ENCODE data around the gene SORBS2.

The SORBS2 gene

GRCh38 chr4:185786422-185786821 is 25.6 kb downstream of the SORBS2 start:
- no peaks in the 10 kb centered on the region for H3K9me3 ChIP-seq (ENCODE audit: control insufficient read depth in 2 of 2, low read length in 2 of 2)
- H3K4me3 ChIP-seq (ENCODE audit: low read length in 2 of 2): no peak overlapping the region
- H3K27ac ChIP-seq (ENCODE audit: low read length): no peak overlapping the region
- no peaks in the 10 kb centered on the region for H3K36me3 ChIP-seq (ENCODE audit: control insufficient read depth in 2 of 2, insufficient read depth in 2 of 2, low read length in 2 of 2)
- no peak overlapping the region for H3K9ac ChIP-seq (ENCODE audit: low read length in 2 of 2)
- H3K27me3 ChIP-seq (ENCODE audit: control insufficient read depth in 1 of 2, insufficient read depth in 2 of 2, low read length in 2 of 2): no peaks in the 10 kb centered on the region
- H3K4me1 ChIP-seq (ENCODE audit: control insufficient read depth, insufficient read depth, low read length): peaks cover 11% of the 10 kb centered on the region

DNA sequence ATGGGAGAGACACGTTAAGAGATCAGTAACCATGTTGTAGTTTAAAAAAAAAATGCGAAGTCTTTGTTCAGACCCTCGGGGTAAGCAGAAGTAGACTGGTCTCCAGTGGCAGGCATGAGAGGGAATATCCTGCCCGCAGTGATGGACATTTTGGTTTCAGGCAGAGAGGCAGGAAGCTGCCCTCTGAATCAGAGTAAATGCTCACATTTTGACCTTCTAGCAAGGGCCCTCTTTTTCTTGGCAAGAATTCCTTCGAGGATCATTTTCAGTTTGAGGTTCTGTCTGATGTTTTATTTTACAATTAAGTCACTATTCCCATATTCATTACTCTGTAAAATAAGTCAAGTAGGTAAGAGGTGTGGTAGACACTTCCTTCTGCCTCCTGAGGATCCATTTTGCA is 28.4 kb downstream of the SORBS2 start:
- H3K9me3 ChIP-seq (ENCODE audit: control insufficient read depth in 2 of 2, low read length in 2 of 2): no peaks in the 10 kb centered on the region
- H3K27me3 ChIP-seq (ENCODE audit: control insufficient read depth in 1 of 2, insufficient read depth in 2 of 2, low read length in 2 of 2): no peaks in the 10 kb centered on the region
- no peak overlapping the region for H3K4me3 ChIP-seq (ENCODE audit: low read length in 2 of 2)
- H3K9ac ChIP-seq (ENCODE audit: low read length in 2 of 2): no peak overlapping the region
- peaks cover 15% of the 10 kb centered on the region for H3K4me1 ChIP-seq (ENCODE audit: control insufficient read depth, insufficient read depth, low read length)
- H3K36me3 ChIP-seq (ENCODE audit: control insufficient read depth in 2 of 2, insufficient read depth in 2 of 2, low read length in 2 of 2): no peaks in the 10 kb centered on the region
- H3K27ac ChIP-seq (ENCODE audit: low read length): no peak overlapping the region

DNA sequence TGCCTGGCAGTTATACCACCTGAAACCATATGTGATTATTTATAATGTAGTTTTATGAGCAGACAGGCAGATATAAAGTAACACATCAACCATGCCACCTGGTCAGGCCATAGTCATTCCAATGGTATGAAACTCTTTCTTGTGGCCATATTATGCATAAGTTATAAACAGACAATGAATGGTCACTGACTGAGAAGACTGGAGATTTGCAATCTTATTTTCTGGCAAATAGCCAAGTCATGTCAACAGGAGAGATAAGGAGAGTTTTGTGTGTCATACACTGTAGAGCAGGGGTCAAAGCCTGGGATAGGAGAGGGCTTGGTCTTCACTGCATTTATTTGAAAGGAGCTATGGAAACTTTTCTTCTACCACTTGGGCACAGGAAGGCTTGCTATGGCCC is 29.5 kb downstream of the SORBS2 start:
- Histone ChIP-seq H3K27ac (ENCODE audit: low read length) (no peak overlapping the region), H3K4me1 (ENCODE audit: control insufficient read depth, insufficient read depth, low read length) (peaks cover 15% of the 10 kb centered on the region), H3K36me3 (ENCODE audit: control insufficient read depth in 2 of 2, insufficient read depth in 2 of 2, low read length in 2 of 2) (no peaks in the 10 kb centered on the region), H3K27me3 (ENCODE audit: control insufficient read depth in 1 of 2, insufficient read depth in 2 of 2, low read length in 2 of 2) (no peaks in the 10 kb centered on the region), H3K9me3 (ENCODE audit: control insufficient read depth in 2 of 2, low read length in 2 of 2) (no peaks in the 10 kb centered on the region), H3K4me3 (ENCODE audit: low read length in 2 of 2) (no peak overlapping the region), H3K9ac (ENCODE audit: low read length in 2 of 2) (no peak overlapping the region)

GRCh38 chr4:185781555-185782215 is 30.3 kb downstream of the SORBS2 start:
- Histone ChIP-seq H3K36me3 (ENCODE audit: control insufficient read depth in 2 of 2, insufficient read depth in 2 of 2, low read length in 2 of 2) (no peaks in the 10 kb centered on the region), H3K4me3 (ENCODE audit: low read length in 2 of 2) (no peak overlapping the region), H3K27me3 (ENCODE audit: control insufficient read depth in 1 of 2, insufficient read depth in 2 of 2, low read length in 2 of 2) (no peaks in the 10 kb centered on the region), H3K4me1 (ENCODE audit: control insufficient read depth, insufficient read depth, low read length) (peaks cover 15% of the 10 kb centered on the region), H3K27ac (ENCODE audit: low read length) (no peak overlapping the region), H3K9ac (ENCODE audit: low read length in 2 of 2) (no peak overlapping the region), H3K9me3 (ENCODE audit: control insufficient read depth in 2 of 2, low read length in 2 of 2) (no peaks in the 10 kb centered on the region)

DNA sequence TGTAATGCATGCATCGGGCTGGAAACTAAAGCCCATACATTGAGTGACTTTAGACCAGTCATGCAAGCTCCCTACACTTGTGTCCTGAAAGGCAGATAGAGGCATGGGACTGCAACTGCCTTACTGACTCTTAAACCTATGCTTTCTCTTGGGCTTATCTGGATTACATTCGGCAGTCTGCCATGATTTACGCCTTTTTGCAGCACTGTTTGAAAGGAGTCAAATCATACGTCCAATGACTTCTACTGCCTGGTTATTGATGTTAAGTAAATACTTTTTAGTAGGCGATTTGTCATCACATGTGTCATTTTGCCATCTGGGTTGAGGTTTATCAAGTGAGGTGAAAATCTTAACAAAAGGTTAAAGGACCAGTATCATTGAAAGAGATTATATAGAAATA is 31.5 kb downstream of the SORBS2 start:
- no peaks in the 10 kb centered on the region for H3K27me3 ChIP-seq (ENCODE audit: control insufficient read depth in 1 of 2, insufficient read depth in 2 of 2, low read length in 2 of 2)
- peaks cover 12% of the 10 kb centered on the region for H3K4me1 ChIP-seq (ENCODE audit: control insufficient read depth, insufficient read depth, low read length)
- H3K4me3 ChIP-seq (ENCODE audit: low read length in 2 of 2): no peak overlapping the region
- H3K9ac ChIP-seq (ENCODE audit: low read length in 2 of 2): no peak overlapping the region
- no peak overlapping the region for H3K27ac ChIP-seq (ENCODE audit: low read length)
- no peaks in the 10 kb centered on the region for H3K9me3 ChIP-seq (ENCODE audit: control insufficient read depth in 2 of 2, low read length in 2 of 2)
- no peaks in the 10 kb centered on the region for H3K36me3 ChIP-seq (ENCODE audit: control insufficient read depth in 2 of 2, insufficient read depth in 2 of 2, low read length in 2 of 2)

GRCh38 chr4:185779517-185779916 is 32.5 kb downstream of the SORBS2 start:
- Histone ChIP-seq H3K9ac (ENCODE audit: low read length in 2 of 2) (no peak overlapping the region), H3K36me3 (ENCODE audit: control insufficient read depth in 2 of 2, insufficient read depth in 2 of 2, low read length in 2 of 2) (no peaks in the 10 kb centered on the region), H3K9me3 (ENCODE audit: control insufficient read depth in 2 of 2, low read length in 2 of 2) (no peaks in the 10 kb centered on the region), H3K27me3 (ENCODE audit: control insufficient read depth in 1 of 2, insufficient read depth in 2 of 2, low read length in 2 of 2) (no peaks in the 10 kb centered on the region), H3K4me3 (ENCODE audit: low read length in 2 of 2) (no peak overlapping the region), H3K27ac (ENCODE audit: low read length) (no peak overlapping the region), H3K4me1 (ENCODE audit: control insufficient read depth, insufficient read depth, low read length) (peaks cover 9% of the 10 kb centered on the region)

DNA sequence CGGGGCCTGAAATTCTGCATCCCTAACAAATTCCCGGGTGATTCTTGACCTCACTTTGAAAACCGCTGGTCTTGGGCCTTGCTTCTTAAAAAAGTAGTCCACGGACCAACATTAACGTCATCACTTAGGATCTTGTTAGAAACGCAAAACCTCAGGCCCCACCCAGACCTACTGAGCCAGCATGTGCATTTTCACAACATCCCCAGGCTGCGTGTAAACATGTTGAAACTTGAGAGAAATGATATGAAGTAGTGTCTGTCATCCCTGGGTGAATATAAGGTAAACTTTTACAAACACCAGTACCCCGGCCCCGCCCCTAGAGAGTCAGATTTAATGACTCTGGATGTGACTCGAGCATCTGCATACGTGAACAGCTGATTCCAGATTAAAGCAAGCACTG is 33.7 kb downstream of the SORBS2 start:
- H3K4me1 ChIP-seq (ENCODE audit: control insufficient read depth, insufficient read depth, low read length): peaks cover 9% of the 10 kb centered on the region

GRCh38 chr4:185775792-185776555 is 36.0 kb downstream of the SORBS2 start:
- H3K4me3 ChIP-seq (ENCODE audit: low read length in 2 of 2): no peak overlapping the region
- no peak overlapping the region for H3K9ac ChIP-seq (ENCODE audit: low read length in 2 of 2)
- peak overlapping the region; percentile 18 for H3K27ac ChIP-seq (ENCODE audit: low read length)
- peaks cover 6% of the 10 kb centered on the region for H3K4me1 ChIP-seq (ENCODE audit: control insufficient read depth, insufficient read depth, low read length)
- no peaks in the 10 kb centered on the region for H3K36me3 ChIP-seq (ENCODE audit: control insufficient read depth in 2 of 2, insufficient read depth in 2 of 2, low read length in 2 of 2)
- no peaks in the 10 kb centered on the region for H3K27me3 ChIP-seq (ENCODE audit: control insufficient read depth in 1 of 2, insufficient read depth in 2 of 2, low read length in 2 of 2)
- H3K9me3 ChIP-seq (ENCODE audit: control insufficient read depth in 2 of 2, low read length in 2 of 2): no peaks in the 10 kb centered on the region

More for the DNA sequence above, 33.7 kb downstream of the SORBS2 start:
- Histone ChIP-seq H3K27me3 (ENCODE audit: control insufficient read depth in 1 of 2, insufficient read depth in 2 of 2, low read length in 2 of 2) (no peaks in the 10 kb centered on the region), H3K27ac (ENCODE audit: low read length) (no peak overlapping the region), H3K9ac (ENCODE audit: low read length in 2 of 2) (no peak overlapping the region), H3K9me3 (ENCODE audit: control insufficient read depth in 2 of 2, low read length in 2 of 2) (no peaks in the 10 kb centered on the region), H3K4me3 (ENCODE audit: low read length in 2 of 2) (no peak overlapping the region), H3K36me3 (ENCODE audit: control insufficient read depth in 2 of 2, insufficient read depth in 2 of 2, low read length in 2 of 2) (no peaks in the 10 kb centered on the region)

- Histone ChIP-seq H3K4me1 (ENCODE audit: control insufficient read depth, insufficient read depth, low read length) (peaks cover 6% of the 10 kb centered on the region), H3K27me3 (ENCODE audit: control insufficient read depth in 1 of 2, insufficient read depth in 2 of 2, low read length in 2 of 2) (no peaks in the 10 kb centered on the region), H3K9ac (ENCODE audit: low read length in 2 of 2) (peak overlapping the region; percentile 1 to 6), H3K4me3 (ENCODE audit: low read length in 2 of 2) (peak overlapping the region in 1 of 2 donors; percentile 47), H3K9me3 (ENCODE audit: control insufficient read depth in 2 of 2, low read length in 2 of 2) (no peaks in the 10 kb centered on the region), H3K27ac (ENCODE audit: low read length) (peak overlapping the region; percentile 18), H3K36me3 (ENCODE audit: control insufficient read depth in 2 of 2, insufficient read depth in 2 of 2, low read length in 2 of 2) (no peaks in the 10 kb centered on the region)
Measured at GRCh38 chr4:185774845-185775680, 36.9 kb downstream of the SORBS2 start.

DNA sequence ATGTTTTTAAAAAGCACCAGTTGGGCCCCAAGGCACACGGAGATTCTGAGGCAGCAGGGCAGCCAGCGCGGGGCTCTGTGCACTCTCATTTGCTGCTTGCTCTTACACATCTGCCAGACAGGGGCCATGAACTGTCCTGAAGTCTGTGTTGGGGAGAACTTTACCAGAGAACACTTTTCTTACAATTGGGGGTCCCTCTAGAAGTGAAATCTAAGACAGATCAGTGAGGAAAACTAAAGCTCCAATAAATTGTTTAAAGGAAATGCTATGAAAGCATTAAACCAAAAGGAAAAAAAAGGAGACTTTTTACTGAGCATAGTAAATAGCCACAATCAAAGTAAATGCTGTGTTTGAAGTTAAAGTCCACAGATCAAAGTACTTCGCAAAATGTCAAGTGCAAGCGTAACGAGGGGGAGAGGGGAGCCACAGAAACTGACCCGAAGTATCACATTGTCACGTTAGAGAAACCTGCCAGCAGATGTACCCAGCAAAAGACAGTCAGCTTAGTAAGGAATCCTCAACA is 37.8 kb downstream of the SORBS2 start:
- H3K27me3 ChIP-seq (ENCODE audit: control insufficient read depth in 1 of 2, insufficient read depth in 2 of 2, low read length in 2 of 2): no peaks in the 10 kb centered on the region
- peak overlapping the region in 1 of 2 donors; percentile 41 for H3K4me3 ChIP-seq (ENCODE audit: low read length in 2 of 2)
- no peaks in the 10 kb centered on the region for H3K36me3 ChIP-seq (ENCODE audit: control insufficient read depth in 2 of 2, insufficient read depth in 2 of 2, low read length in 2 of 2)
- H3K9ac ChIP-seq (ENCODE audit: low read length in 2 of 2): no peak overlapping the region
- H3K27ac ChIP-seq (ENCODE audit: low read length): peak overlapping the region; percentile 37
- no peaks in the 10 kb centered on the region for H3K9me3 ChIP-seq (ENCODE audit: control insufficient read depth in 2 of 2, low read length in 2 of 2)
- H3K4me1 ChIP-seq (ENCODE audit: control insufficient read depth, insufficient read depth, low read length): peaks cover 6% of the 10 kb centered on the region

Data from stomach smooth muscle (tissue), 2 donors.